Measurements from ENCODE around the gene SLC7A14. TPM values are rescaled to one million over a fixed set of nuclear protein-coding genes. Genes with fewer than 3 reads are reported as not detected.

The SLC7A14 gene
- polyA plus RNA-seq, 4 donors: 1.8 to 2.6 (median 2.4) TPM

DNA sequence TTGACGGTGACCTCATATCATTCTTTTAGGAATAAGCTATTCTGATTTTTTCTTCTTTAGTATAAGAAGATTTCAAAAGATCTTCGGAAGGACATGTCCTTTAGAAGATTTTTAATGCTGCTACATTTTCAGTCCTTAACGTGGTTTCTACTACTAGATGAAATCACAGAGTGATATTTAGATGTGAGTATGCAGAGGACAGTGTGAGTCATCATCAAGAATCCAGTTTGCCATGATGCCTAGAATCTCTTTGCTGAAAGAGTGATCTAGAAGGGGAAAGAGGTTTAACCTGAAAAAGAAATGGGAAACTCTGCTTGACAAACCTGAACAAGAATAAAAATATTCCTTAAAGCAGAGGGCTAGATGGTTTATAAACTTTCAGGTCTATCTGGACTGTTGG is 43.2 kb downstream of the SLC7A14 start:
- no peak for DNase-seq (ENCODE audit: low read depth in 4 of 4, low spot score in 3 of 4)

DNA sequence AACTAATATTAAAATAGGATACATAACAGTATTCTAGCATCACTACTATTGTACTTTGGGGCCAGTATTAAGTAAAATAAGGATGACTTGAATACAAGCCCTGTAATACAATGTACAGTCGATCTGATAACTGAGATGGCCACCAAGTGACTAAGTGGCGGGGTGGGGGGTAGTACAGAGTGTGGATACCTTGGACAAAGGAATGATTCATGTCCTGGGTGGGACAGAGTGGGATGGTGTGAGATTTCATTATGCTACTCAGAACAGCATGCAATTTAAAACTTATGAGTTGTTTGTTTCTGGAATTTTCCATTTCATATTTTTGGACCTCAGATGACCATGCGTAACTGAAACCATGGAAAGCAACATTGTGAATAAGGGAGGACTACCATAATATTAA is 46.0 kb downstream of the SLC7A14 start:
- no peak for DNase-seq (ENCODE audit: low read depth in 4 of 4, low spot score in 3 of 4)

DNA sequence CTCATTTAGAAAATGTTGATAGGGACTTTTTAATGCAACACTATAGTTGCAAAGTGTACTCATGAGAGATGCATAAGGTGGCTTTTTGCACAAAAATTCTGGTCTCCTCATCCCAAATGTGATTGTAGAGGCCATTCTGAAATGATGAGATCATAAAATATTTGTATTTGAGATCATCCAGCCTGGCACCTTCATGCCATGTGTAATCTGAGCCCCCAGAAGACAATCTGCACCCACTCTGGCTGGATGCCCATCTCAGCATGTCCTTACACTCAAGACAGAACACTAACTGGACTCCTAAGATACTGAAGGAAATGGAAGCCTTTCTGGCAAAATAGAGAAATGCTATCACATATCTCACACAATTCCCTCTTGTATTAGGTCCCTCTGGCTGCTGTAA is 49.2 kb downstream of the SLC7A14 start:
- no peak for DNase-seq (ENCODE audit: low read depth in 4 of 4, low spot score in 3 of 4)

DNA sequence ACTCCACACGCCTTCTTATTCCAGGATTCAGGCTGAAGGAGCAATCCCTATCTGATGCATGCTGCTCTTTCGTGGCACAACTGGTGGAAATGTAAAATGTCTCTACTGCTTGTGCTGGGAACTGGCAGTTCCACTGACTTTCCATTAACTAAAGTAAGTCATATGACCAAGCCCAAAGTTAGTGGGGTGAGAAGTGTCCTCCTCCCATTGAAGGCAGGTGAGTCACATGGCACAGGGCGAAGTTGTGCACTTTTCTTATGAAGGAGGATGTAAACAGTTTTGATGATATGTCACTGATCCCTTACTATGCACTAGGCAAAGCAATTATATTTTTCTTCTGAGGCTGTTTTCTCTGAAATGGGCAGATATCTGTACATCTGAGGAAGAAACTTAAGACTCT is 51.6 kb downstream of the SLC7A14 start:
- no peak for DNase-seq (ENCODE audit: low read depth in 4 of 4, low spot score in 3 of 4)

DNA sequence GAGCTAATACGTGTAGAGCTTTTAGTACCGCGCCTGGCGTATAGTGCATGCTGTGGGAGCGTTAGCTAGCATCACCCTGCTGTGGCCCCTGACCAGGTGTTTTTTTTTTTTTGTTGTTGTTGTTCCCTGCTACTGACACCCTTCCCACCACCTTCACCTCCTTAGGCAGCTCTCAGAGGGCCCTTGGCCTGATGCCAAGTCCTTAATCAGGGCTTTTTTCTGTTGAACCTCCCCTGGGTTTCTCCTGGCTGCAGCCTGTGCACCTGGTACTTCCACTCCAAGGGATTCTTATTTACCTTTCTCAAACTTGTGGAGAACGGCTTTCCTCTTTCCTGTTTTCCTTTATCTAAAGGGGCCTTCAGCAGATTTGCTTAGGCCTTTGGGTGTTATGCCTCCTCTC is 53.3 kb downstream of the SLC7A14 start:
- no peak for DNase-seq (ENCODE audit: low read depth in 4 of 4, low spot score in 3 of 4)

DNA sequence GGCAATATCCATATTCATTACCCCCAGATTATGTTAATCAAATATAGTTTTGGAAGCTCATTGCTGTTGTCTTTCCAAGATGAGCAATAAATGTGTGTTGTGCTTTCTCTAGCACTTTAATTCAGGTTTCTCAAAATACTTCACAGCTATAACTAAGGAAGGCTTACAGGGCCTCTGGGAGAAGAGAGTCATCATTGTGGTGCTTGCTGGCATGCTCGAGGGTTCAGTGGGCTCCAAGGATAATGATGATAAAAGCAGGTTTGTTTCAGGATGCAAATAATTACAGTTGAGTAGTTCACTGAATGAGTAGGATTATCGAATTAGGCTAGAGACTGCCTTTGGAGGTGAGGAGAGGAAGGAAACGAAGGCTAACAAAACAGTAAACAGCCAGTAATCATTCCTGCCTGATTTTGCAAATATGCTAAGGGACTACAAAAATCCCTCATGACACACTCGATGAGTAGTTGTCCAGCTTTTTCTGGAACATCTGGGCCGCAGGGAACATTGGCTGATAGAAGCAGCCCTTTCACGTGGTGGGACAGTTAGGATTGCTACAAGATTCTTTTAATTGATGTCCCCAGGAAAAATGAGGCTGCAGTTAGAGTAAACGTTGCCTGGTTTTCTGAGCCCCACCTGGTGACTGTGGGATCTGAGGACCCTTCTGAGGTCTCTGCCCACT is 54.1 kb downstream of the SLC7A14 start:
- DNase-seq (ENCODE audit: low read depth in 4 of 4, low spot score in 3 of 4): no peak

DNA sequence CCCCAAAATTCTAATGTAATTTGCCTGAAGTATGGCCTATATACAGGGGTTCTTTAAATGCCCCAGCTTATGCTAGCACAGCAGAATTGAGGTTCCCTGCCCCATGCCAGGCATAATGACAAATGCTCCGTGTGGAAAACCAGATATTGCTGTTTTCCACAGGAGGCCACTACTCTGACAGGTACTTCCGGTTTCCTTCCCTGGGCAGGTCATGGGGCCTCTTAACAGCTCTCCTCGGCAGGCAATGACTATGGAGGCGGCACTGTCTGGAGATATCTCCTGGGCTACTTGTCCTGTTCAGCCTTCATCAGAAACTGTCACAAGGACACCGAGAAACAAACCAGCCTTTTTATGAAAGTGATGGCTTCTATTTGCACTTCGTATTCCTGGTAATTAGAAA is 54.8 kb downstream of the SLC7A14 start:
- DNase-seq (ENCODE audit: low read depth in 4 of 4, low spot score in 3 of 4): no peak

DNA sequence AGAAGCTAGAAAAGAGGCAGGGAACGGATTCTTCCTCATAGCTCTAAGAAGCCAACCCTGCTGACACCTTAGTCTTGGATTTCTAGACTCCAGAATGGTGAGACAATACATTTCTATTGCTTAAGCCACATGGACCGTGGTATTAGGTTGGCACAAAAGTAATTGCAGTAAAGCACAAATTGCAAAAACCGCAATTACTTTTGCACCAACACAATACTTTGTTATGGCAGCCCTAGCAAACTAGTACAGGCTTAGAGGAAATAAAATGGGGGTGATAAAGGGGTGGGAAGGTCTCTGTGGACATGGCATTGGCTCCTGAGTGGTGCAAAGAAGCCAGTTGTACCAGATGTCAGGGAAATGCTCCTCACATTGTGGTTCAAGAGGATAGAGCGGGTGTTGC is 56.0 kb downstream of the SLC7A14 start:
- DNase-seq (ENCODE audit: low read depth in 4 of 4, low spot score in 3 of 4): no peak

DNA sequence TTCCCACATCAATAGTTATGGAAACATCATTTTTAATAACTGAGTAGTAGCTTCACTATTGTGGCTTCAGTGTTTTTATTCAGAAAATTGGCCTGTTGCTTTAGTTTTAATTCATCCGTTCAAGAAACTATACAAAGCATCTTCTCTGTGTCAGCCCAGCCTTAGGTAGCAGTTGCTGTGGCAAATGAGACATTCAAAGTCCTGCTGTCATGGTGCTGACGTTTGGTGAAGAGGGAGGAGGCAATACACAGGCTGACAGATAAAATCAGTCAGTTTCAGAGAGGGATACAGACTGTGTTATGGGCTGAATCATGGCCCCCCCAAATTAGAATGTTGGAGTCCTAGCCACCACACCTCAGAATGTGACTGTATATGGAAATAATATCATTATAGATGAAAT is 56.5 kb downstream of the SLC7A14 start:
- no peak for DNase-seq (ENCODE audit: low read depth in 4 of 4, low spot score in 3 of 4)

DNA sequence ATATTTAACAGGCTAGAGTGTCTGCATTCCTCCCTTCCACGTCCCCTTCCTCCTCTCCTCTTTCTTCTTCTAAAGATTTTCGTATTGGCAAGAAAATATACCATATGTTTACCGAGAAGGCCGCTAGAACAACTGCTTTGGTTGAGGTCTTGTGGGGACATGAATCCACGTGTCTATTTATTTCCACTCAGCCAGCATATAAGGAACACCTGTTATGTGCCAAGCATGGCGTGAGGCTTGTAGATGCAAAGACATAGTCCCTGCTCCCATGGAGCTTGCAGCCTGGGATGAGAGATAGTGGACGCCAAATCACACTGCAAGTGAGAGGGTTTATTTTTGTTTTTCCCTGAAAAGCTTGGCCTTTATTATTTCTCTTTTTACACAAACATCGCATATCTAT is 57.1 kb downstream of the SLC7A14 start:
- no peak for DNase-seq (ENCODE audit: low read depth in 4 of 4, low spot score in 3 of 4)

DNA sequence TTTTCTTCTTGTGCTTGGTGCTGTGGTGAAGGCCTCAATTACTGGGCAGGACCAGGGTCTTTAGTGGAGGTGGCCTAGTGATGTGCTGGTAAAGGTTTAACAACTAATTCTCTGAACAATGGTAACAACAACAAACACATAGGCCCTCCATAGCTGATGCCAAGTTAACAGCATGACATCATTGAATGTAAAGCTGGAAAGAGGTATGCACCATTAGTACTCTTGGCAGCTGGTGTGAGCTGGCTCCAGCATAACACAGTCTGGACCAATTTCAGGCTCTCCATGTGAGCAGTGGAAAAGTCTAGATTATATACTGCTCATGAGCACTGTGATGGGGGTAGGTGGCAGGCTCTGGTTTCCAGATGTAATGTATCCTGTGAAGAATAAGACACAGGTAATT is 61.8 kb downstream of the SLC7A14 start:
- no peak for DNase-seq (ENCODE audit: low read depth in 4 of 4, low spot score in 3 of 4)

DNA sequence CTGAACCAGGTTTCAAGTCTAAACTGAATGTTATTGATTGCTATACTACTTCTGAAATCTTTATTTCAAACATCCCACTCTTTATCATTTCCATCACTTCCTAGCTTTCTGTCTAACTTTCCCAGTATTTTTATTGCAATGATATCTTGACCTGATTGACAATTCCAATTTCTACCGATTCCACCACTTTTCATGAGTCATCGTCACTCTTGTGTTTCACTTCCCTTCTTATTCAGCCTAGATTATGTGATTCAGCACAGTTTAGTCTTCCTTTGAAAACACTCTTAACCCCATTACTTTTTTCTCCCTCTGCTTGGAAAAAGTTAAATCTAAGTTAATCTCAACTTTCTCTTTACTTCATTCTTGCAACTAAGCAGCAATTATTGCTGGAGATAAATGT is 62.6 kb downstream of the SLC7A14 start:
- no peak for DNase-seq (ENCODE audit: low read depth in 4 of 4, low spot score in 3 of 4)

DNA sequence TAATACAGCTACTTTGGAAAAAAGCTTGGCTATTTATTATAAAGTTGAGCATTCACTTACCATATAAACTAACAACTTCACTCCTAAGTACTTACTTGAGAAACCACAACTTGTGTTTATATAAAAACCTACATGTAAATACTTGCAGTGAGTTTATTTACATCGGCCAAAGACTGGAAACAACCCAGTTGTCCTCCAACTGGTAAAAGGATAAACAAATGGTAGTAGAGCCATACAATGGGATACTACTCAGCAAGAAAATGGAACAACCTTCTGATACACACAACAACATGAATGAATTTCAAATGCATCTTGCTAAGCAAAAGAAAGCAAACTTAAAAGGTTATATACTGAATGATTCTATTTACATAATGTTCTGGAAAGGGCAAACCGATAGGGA is 63.7 kb downstream of the SLC7A14 start:
- DNase-seq (ENCODE audit: low read depth in 4 of 4, low spot score in 3 of 4): no peak

DNA sequence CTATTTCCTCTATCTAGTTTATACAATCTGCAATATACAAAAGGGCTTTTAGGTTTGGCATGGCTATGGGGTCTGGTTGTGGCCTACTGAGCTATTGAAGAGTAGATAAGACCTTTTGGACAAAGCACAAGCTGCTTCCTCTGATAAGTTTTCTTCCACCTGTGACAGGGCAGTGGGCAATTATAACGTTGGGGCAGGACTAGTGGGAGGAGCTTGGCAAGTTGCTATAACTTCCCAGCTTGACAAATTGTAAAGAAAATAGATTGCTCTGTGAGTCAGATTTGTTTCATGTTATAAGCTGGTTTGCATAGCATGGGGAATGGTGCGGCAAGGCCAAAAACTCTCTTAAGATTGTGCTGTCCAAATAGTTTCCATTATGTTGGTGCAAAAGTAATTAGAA is 64.9 kb downstream of the SLC7A14 start:
- no peak for DNase-seq (ENCODE audit: low read depth in 4 of 4, low spot score in 3 of 4)

DNA sequence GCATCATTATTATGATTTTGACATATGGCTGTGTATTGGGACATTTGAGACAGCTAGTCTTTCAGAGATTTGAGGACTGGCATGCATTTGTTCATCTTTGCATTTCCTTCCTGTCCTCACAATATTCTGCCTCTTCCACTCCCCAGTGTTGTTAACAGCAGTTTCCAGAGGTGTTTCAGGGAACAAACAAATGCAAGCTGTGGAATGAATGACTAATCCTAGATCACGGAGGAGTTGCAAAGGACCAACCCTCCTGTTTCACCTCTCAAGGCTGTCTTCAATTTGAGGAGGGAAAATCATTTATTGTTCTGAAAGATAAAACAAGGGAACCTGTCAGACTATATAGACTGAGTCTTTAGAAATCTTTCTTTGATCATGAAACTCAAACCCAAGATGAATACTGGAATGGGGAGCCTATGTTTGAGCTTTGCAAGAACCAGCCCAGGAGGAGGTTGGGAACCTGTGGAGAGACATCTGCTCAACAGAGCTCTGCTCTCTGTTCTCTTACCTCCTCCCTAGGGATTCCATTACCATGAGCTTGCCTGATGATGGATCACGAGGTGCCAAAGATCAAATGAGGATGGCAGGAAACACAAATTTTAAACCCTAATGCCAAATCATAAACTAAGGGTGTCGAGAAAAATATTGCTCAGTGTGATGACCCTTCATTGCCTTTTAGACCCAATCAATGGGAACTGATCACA is 68.5 kb downstream of the SLC7A14 start:
- no peak for DNase-seq (ENCODE audit: low read depth in 4 of 4, low spot score in 3 of 4)

DNA sequence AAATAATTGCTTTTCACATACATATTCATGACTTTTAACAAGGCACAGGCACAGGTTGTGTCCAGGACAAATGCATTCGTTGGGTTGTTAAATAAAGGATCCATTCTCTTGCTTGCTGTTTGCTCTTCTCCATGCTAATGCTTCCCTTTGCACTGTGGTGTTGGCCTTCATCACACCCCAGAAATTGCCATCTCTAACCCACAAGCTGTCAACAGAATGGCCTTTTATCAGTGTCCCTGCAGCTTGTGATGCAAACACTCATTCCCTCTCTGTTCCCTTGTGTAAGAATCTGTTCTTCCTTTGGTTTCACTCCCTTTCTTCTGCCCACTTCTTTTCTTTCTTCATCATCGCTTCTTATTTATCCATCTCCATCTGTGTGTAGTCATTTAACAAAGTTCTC is 72.2 kb downstream of the SLC7A14 start:
- DNase-seq (ENCODE audit: low read depth in 4 of 4, low spot score in 3 of 4): no peak

DNA sequence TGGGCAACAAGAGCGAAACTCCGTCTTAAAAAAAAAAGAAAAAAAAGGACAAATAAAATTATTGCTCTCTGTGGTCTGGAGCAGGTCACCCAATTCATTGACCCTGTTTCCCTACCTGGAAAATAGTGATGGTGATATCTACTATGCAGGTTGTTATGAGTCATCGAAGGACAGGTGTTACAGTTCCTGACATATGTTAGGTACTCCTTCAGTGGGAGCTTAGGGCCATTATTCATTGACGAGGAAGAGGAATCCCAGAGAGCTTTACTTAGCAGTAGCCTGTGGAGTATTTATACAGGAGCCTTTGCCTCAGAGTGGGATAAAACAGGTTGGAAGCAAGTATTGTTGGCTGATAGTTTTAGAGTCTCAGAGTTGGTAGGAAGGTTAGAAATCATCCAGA is 74.5 kb downstream of the SLC7A14 start:
- DNase-seq (ENCODE audit: low read depth in 4 of 4, low spot score in 3 of 4): no peak

DNA sequence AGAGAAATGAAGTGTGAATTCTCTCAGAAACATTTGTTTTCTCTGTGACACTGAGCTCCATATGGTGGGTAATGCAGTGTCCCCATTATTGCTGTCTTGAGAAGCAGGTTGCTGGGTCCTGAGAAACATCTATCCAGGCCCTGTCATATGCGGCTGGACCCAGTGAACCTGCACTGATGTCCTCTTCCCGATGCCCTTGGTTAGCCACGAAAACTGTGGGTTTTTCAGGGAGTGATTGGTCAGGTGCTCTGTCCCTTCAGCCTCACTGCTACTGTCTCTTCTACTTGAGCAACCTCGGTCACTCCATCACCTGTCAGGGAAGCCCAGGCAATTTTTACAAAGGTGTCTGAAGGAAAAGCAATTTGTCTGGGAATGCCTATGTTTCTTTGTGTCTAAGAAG is 77.0 kb downstream of the SLC7A14 start:
- no peak for DNase-seq (ENCODE audit: low read depth in 4 of 4, low spot score in 3 of 4)

DNA sequence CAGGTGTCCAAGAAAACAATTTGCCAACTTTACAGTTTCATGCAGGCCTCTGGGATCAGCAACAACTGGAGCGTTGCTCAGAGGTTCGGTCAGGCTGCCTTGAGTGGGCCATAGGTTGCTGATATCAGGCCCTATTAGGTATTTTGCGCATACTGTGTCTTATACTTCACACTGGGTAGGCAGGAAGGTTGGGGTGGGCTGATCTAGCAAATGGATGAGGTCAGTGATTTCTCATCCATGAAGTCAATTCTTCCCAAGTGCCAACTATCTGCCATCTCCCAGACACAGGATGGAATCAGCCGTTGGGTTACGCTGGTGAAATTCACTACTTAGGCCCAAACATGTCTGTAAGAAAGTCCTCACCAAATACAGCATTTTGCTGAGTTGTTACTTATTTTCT is 77.6 kb downstream of the SLC7A14 start:
- DNase-seq (ENCODE audit: low read depth in 4 of 4, low spot score in 3 of 4): no peak

DNA sequence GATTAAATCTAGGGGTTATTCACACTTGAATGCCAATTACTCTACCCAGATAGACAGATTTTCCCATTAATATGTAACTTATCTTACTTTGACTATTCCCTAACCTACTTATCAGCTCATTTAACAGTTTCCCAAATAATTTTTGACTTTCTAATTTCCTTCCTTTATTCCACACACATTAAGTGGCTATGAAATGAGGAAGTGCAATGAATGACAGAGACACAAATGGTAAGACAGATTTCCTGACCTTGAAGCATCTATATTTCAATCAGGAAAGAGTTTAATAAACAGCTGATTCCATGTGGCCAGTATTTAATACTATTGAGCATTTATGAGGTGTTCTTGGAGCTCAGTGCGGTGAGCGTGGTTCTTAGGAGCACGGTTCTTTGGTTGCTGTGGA is 78.8 kb downstream of the SLC7A14 start:
- no peak for DNase-seq (ENCODE audit: low read depth in 4 of 4, low spot score in 3 of 4)

DNA sequence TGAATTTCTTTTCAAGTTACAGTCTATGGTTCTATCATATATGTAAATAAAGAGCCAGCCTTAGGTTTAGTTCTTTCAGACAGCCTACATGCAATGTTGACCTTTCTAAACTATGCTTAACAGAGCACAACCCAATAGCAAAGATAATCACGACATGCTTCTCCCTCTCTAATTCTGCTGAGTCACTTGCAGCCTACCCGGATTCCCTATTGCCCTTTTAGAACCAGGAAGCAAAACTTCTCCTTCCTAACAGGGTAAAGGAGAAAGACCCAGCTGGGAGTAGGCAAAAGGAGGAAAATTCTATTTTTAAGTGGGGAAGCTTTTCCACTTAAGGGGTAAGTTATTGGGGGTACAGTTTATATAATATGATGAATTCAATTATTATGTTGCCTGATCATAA is 79.3 kb downstream of the SLC7A14 start:
- DNase-seq (ENCODE audit: low read depth in 4 of 4, low spot score in 3 of 4): no peak

DNA sequence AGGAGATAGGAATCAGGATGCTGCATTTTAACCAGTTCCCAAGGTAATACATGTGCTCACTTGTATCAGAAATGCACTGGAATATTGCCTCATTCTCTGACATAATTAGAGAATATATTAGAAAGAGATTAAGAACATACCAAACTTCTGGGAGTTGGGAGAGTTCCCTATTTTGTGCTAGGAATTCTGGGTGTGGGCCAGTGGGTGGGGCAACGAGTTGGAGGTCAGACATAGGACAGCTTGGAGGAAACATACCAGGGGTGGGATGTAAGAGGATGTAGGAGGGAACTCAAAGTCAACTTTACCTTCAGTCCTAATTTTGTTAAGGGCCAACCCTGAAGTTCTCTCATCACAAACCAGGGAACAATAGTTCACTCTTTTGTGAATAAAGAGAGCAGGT is 83.6 kb downstream of the SLC7A14 start:
- no peak for DNase-seq (ENCODE audit: low read depth in 4 of 4, low spot score in 3 of 4)

DNA sequence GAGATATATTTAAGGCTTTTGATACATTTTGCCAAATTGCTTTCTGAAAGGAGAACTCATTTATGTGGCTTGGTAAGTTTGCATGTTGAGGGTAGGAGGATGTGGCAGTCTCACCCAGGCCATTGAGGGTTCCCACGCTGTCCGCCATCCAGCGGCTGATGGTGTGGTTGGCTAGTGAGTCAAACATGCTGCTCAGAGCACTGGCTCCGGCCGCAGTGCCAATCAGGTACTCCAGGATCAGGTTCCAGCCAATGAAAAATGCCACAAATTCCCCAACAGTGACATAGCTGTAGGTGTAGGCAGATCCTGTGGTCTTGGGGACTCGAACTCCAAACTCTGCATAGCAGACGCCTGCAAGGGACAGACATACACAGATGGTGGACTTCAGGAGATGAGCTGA is 84.9 kb downstream of the SLC7A14 start:
- no peak for DNase-seq (ENCODE audit: low read depth in 4 of 4, low spot score in 3 of 4)

Data from right renal pelvis (tissue), 4 donors.